ENCODE measurements around the gene PTPRE.

DNA sequence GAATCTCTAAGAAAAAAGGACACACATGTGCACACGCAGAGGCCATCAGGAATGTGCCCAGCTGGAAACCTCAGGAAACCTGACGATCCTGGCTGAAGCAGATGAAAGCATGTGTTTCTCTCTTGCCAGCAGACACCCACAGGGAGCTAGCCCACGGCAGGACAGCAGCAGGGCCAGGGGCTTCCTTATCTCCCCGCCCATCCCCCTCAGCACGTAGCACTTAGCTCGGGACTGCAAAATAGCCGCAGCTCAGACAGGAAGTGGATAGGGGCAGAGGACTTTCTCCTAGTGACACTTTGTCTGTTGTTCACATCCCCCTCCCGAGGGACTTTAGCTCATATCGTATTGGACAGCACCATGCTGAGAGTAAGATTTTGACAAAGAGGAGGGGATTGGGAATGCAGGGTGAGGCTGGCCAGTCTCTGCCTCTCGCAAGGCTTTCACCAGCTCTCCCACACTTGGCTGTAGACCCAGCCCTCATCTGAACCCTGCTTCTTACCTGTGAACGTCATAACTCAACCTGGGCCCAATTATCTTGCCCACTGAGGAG lies 155.5 kb downstream of the PTPRE start:
- TF ChIP-seq ZC3H10 (CRISPR knock-in tag; IDR thresholded peaks at IDR 0.05), result no peak
- TF ChIP-seq ZNF565 (CRISPR knock-in tag; conservative IDR thresholded peaks at IDR 0.05; ENCODE audit: low read depth), result no peak
- TF ChIP-seq POU6F1 (CRISPR knock-in tag; IDR thresholded peaks at IDR 0.05; ENCODE audit: borderline replicate concordance, low read depth), result no peak
- TF ChIP-seq CREB5 (CRISPR knock-in tag; IDR thresholded peaks at IDR 0.05; ENCODE audit: low read depth), result no peak
- no peak for TF ChIP-seq PPARA (CRISPR knock-in tag; IDR thresholded peaks at IDR 0.05; ENCODE audit: borderline replicate concordance)
- TF ChIP-seq ARNTL (CRISPR knock-in tag; IDR thresholded peaks at IDR 0.05; ENCODE audit: borderline replicate concordance, low read depth), result no peak
- TF ChIP-seq PATZ1 (CRISPR knock-in tag; IDR thresholded peaks at IDR 0.05; ENCODE audit: borderline replicate concordance), result no peak
- no peak for TF ChIP-seq CSDC2 (CRISPR knock-in tag; IDR thresholded peaks at IDR 0.05)
- no peak for TF ChIP-seq TCF4 (CRISPR knock-in tag; IDR thresholded peaks at IDR 0.05; ENCODE audit: borderline replicate concordance)

Measured in SK-N-SH treated with all-trans-retinoic acid at 6 μM for 48 hours (cell line).